H1 (cell line): ENCODE data around the gene FAU. TPM values are rescaled to one million over a fixed set of nuclear protein-coding genes. Genes with fewer than 3 reads are reported as not detected.

ENCODE experiments used
- CTCF ChIA-PET: fragments of 300-600 bp; sonication (Branson Sonifier 250); formaldehyde crosslinking; loops from one replicate; lab custom pipeline; 2021; ENCODE audit not compliant: partially characterized antibody; lab: Charles Lee
- POLR2A ChIA-PET: fragments of 300-600 bp; sonication (Branson Sonifier 250); formaldehyde crosslinking; loops from one replicate; lab custom pipeline; 2021; ENCODE audit warnings: inconsistent platforms; ENCODE audit not compliant: partially characterized antibody; lab: Charles Lee
- DNase-seq, 2 experiments: peaks; one replicate each; pipeline versions ENCODE4 v3.0.0 to v3.0.0-alpha.2; 2010 to 2022; ENCODE audit warnings: low spot score in 2 of 2, low read depth in 1 of 2, mixed read lengths in 1 of 2
- FAIRE-seq: peaks from 2 replicates; lab custom pipeline; 2011; peaks lifted over from hg19 to GRCh38; lab: Jason Lieb, UNC
- H2AFZ ChIP-seq: 2 replicates; pipeline ENCODE4 v1.8.1; 2012; ENCODE audit warnings: low read length, inconsistent platforms
- H2AK5ac ChIP-seq: 2 replicates; pipeline ENCODE4 v1.6.1; 2013; ENCODE audit warnings: low read depth, low read length
- H2BK120ac ChIP-seq: replicated peaks from 2 replicates; pipeline ENCODE3; 2013; ENCODE audit warnings: low read depth, low read length, inconsistent platforms
- H2BK12ac ChIP-seq: 2 replicates; pipeline ENCODE4 v1.6.1; 2013; ENCODE audit warnings: low read depth, low read length
- H2BK15ac ChIP-seq: 2 replicates; pipeline ENCODE4 v1.6.1; 2013; ENCODE audit warnings: low read length
- H2BK20ac ChIP-seq: 2 replicates; pipeline ENCODE4 v1.6.1; 2013; ENCODE audit warnings: low read length
- H2BK5ac ChIP-seq: 2 replicates; pipeline ENCODE4 v1.6.1; 2013; ENCODE audit warnings: low read depth, low read length
- H3K14ac ChIP-seq: 2 replicates; pipeline ENCODE4 v1.6.1; 2013; ENCODE audit warnings: inconsistent platforms; ENCODE audit not compliant: insufficient read length
- H3K18ac ChIP-seq: 2 replicates; pipeline ENCODE4 v1.6.1; 2013; ENCODE audit warnings: low read length; ENCODE audit errors: extremely low read depth
- H3K23ac ChIP-seq: 2 replicates; pipeline ENCODE4 v1.6.1; 2013; ENCODE audit warnings: inconsistent platforms; ENCODE audit not compliant: insufficient read length
- H3K23me2 ChIP-seq: 2 replicates; pipeline ENCODE4 v1.6.1; 2013; ENCODE audit warnings: low read depth, low read length
- H3K27ac ChIP-seq: 2 replicates; pipeline ENCODE4 v1.6.1; 2011; ENCODE audit warnings: low read depth, low read length, inconsistent platforms
- H3K27me3 ChIP-seq, 4 experiments: replicated peaks in 1 of 4; 1 replicate in 1 of 4; 2 replicates in 3 of 4; pipeline versions ENCODE4 v1.6.1 to v1.8.1; 2011 to 2013; ENCODE audit warnings: low read length in 3 of 4, mild to moderate bottlenecking in 3 of 4, inconsistent platforms in 2 of 4, mixed read lengths in 2 of 4, moderate library complexity in 1 of 4; ENCODE audit not compliant: control insufficient read depth in 3 of 4, insufficient read depth in 3 of 4; ENCODE audit errors: extremely low read depth in 1 of 4
- H3K36me3 ChIP-seq, 4 experiments: 2 replicates each; pipeline versions ENCODE4 v1.6.1 to v1.8.1; 2011 to 2013; ENCODE audit warnings: mild to moderate bottlenecking in 4 of 4, low read length in 3 of 4, moderate library complexity in 2 of 4, control low read depth in 1 of 4, inconsistent platforms in 1 of 4; ENCODE audit not compliant: insufficient read depth in 4 of 4, control insufficient read depth in 2 of 4
- H3K4ac ChIP-seq: replicated peaks from 2 replicates; pipeline ENCODE3; 2013; ENCODE audit warnings: low read length, low read depth, mixed read lengths, inconsistent platforms; ENCODE audit not compliant: insufficient read length
- H3K4me1 ChIP-seq, 4 experiments: replicated peaks in 1 of 4; 1 replicate in 1 of 4; 2 replicates in 3 of 4; pipeline versions ENCODE4 v1.6.1 to v1.8.1; 2011 to 2013; ENCODE audit warnings: low read length in 3 of 4, inconsistent platforms in 2 of 4, mixed read lengths in 1 of 4; ENCODE audit not compliant: insufficient read depth in 4 of 4, control insufficient read depth in 3 of 4
- H3K4me2 ChIP-seq, 2 experiments: 2 replicates each; pipeline versions ENCODE4 v1.6.1 to v1.8.1; 2011 to 2013; ENCODE audit warnings: low read depth in 2 of 2, low read length in 2 of 2, control low read depth in 1 of 2, inconsistent platforms in 1 of 2, mild to moderate bottlenecking in 1 of 2; ENCODE audit not compliant: insufficient read depth in 1 of 2
- H3K4me3 ChIP-seq, 4 experiments: fragments of 200-600, 300-600 bp in 1 of 4; sonication (generic), shearing (Covaris generic), sonication (Bioruptor Twin) in 1 of 4; 2 replicates each; pipeline versions ENCODE4 v1.5.1 to v1.8.1; 2011 to 2016; ENCODE audit warnings: low read length in 4 of 4, low read depth in 3 of 4, control low read depth in 2 of 4, inconsistent platforms in 2 of 4, mild to moderate bottlenecking in 2 of 4, mixed read lengths in 1 of 4, moderate library complexity in 1 of 4; ENCODE audit not compliant: insufficient read depth in 2 of 4; ENCODE audit errors: extremely low read depth in 1 of 4
- H3K56ac ChIP-seq: replicated peaks from 2 replicates; pipeline ENCODE3; 2013; ENCODE audit warnings: low read depth, mild to moderate bottlenecking, mixed read lengths, low read length, inconsistent platforms; ENCODE audit not compliant: insufficient read length
- H3K79me1 ChIP-seq: 2 replicates; pipeline ENCODE4 v1.6.1; 2013; ENCODE audit warnings: low read depth, low read length, control low read depth
- H3K79me2 ChIP-seq, 2 experiments: 2 replicates each; pipeline versions ENCODE4 v1.6.1 to v1.8.1; 2012 to 2013; ENCODE audit warnings: low read length in 2 of 2, mild to moderate bottlenecking in 2 of 2, inconsistent platforms in 1 of 2; ENCODE audit not compliant: insufficient read depth in 2 of 2, control insufficient read depth in 1 of 2
- H3K9ac ChIP-seq, 4 experiments: replicated peaks in 1 of 4; 1 replicate in 1 of 4; 2 replicates in 3 of 4; pipeline versions ENCODE4 v1.6.1 to v1.8.1; 2011 to 2013; ENCODE audit warnings: low read depth in 3 of 4, low read length in 3 of 4, control low read depth in 2 of 4, mild to moderate bottlenecking in 2 of 4, moderate library complexity in 2 of 4, inconsistent platforms in 1 of 4; ENCODE audit errors: extremely low read depth in 1 of 4
- H3K9me3 ChIP-seq, 2 experiments: 2 replicates each; pipeline versions ENCODE4 v1.6.1 to v1.8.1; 2012 to 2013; ENCODE audit warnings: mild to moderate bottlenecking in 2 of 2, moderate library complexity in 2 of 2, control low read depth in 1 of 2, inconsistent platforms in 1 of 2, low read depth in 1 of 2, low read length in 1 of 2, mixed read lengths in 1 of 2; ENCODE audit not compliant: insufficient read depth in 2 of 2
- H4K20me1 ChIP-seq, 2 experiments: replicated peaks in 1 of 2; 2 replicates each; pipeline versions ENCODE3 to v1.8.1; 2011 to 2013; ENCODE audit warnings: inconsistent platforms in 2 of 2, low read length in 2 of 2, mild to moderate bottlenecking in 1 of 2; ENCODE audit not compliant: insufficient read depth in 2 of 2, control insufficient read depth in 1 of 2
- H4K5ac ChIP-seq: 2 replicates; pipeline ENCODE4 v1.6.1; 2013; ENCODE audit warnings: low read length, low read depth, mixed read lengths, inconsistent platforms; ENCODE audit not compliant: insufficient read length
- H4K8ac ChIP-seq: 2 replicates; pipeline ENCODE4 v1.8.0; 2013; ENCODE audit warnings: mild to moderate bottlenecking, moderate library complexity, low read length, inconsistent platforms; ENCODE audit not compliant: insufficient read depth; ENCODE audit errors: extremely low read depth
- H4K91ac ChIP-seq: replicated peaks from 2 replicates; pipeline ENCODE3; 2013; ENCODE audit warnings: low read length, mixed read lengths, inconsistent platforms; ENCODE audit not compliant: insufficient read length
- ASH2L ChIP-seq: fragments of 200-600, 300-600 bp; sonication (generic); IDR thresholded peaks from one replicate; pipeline ENCODE4 v1.7.1; 2017; ENCODE audit warnings: low read length
- BACH1 ChIP-seq: IDR thresholded peaks from 2 replicates; pipeline ENCODE4 v1.6.1; 2012; ENCODE audit warnings: low read length, improper control_type of control experiment
- CHD2 ChIP-seq: IDR thresholded peaks from 2 replicates; pipeline ENCODE4 v1.6.1; 2012; ENCODE audit warnings: low read length, improper control_type of control experiment
- POLR2A ChIP-seq, 2 experiments: IDR thresholded peaks; 1 replicate in 1 of 2; 2 replicates in 1 of 2; pipeline ENCODE4 v1.6.1; 2011; ENCODE audit warnings: low read depth in 2 of 2, low read length in 2 of 2, mild to moderate bottlenecking in 2 of 2; ENCODE audit errors: control extremely low read depth in 1 of 2
- RFX5 ChIP-seq: IDR thresholded peaks from 2 replicates; pipeline ENCODE4 v1.6.1; 2011; ENCODE audit warnings: low read depth, low read length, improper control_type of control experiment, borderline replicate concordance
- USF2 ChIP-seq: IDR thresholded peaks from 2 replicates; pipeline ENCODE4 v1.6.1; 2011; ENCODE audit warnings: low read length, improper control_type of control experiment
- WGBS, 2 experiments: shearing (Covaris generic) in 1 of 2; methylation state at CpG; one replicate each; pipeline versions ENCODE4 v1.1.6 to v1.1.7; 2013 to 2015; ENCODE audit warnings: low lambda C conversion rate in 2 of 2, mixed read lengths in 2 of 2, inconsistent platforms in 1 of 2, low coverage in 1 of 2, missing lambda C conversion rate in 1 of 2; ENCODE audit not compliant: insufficient replicate concordance in 2 of 2, insufficient coverage in 1 of 2, insufficient read length in 1 of 2; ENCODE audit errors: extremely low coverage in 1 of 2, missing lambda C conversion rate in 1 of 2; 5-methylcytosine and 5-hydroxymethylcytosine counted together
- polyA plus RNA-seq, 7 experiments: library from polyadenylated mRNA; depleted of rRNA in 3 of 7; stranded (reverse) in 5 of 7; unstranded in 2 of 7; fragments of >200 nt in 5 of 7; fragments of 200-250 nt in 2 of 7; gene quantifications; 1 replicate in 5 of 7; 2 replicates in 1 of 7; 4 replicates in 1 of 7; pipeline versions ENCODE4 v1.2.1 to v1.2.3, GENCODE V29; 2011 to 2013; ENCODE audit warnings: missing spikeins in 2 of 7, mixed read lengths in 2 of 7
- total RNA-seq: library from RNA; stranded (reverse); fragmentation: NEBNext Ultra II Directional; extraction: Animal tissue kit (Norgen Biotek cat#: 25700); gene quantifications from 2 replicates; pipeline ENCODE4 v1.2.1, GENCODE V29; 2021

The FAU gene
- total and polyA plus RNA-seq, 2 of the 8 experiments (the other 6 are each of a cell fraction or from before 2014, with no cell fraction given): 826 to 896 TPM

DNA sequence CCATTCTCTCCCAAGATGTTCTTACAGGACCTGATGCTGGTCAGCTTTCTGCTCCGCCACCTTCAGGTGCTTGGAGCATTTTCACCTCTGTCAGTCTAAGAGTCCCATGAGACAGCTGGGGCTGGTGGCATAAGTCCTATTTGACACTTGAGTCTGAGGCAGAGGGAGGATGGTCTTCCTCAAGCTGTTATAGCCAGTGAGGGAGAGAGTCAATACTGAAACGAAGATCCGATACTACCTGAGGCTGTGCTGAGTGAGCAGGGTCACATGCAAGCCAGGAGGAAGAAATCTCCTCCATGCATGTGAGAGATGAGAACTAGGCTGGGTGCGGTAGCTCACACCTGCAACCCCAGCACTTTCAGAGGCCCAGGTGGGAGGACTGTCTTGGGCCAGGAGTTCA lies 32.3 kb downstream of the FAU start:
- peaks cover 0 to 3% (median 1%) of the 10 kb centered on the region in 4 experiments; a peak in 4 of 7 replicates for H3K4me1 ChIP-seq
- H3K27ac ChIP-seq: no peak overlapping the region
- DNase-seq (no peak), FAIRE-seq (no peak)
- WGBS, 2 experiments: 85% methylated on average over 4 of the region's 4 CpGs; no CpG with 5 or more reads in 1 of the 2 experiments
- H3K56ac ChIP-seq: no peak overlapping the region
- no peak overlapping the region for H2BK12ac ChIP-seq
- ChIA-PET POLR2A (interaction anchor here (1.1 to 16.8 kb wide), 6 partner anchors 8 to 47 kb away, joined by 3 to 230 read pairs (median 28); partner anchors contain the start of genes CDCA5, FAU, MRPL49 and TM7SF2), CTCF (interaction anchor here (1.2 to 2.2 kb wide), 6 partner anchors 12 to 91 kb away, joined by 3 to 9 read pairs (median 4); partner anchors contain the start of gene TM7SF2)
- no peak overlapping the region for H2BK5ac ChIP-seq
- no peak overlapping the region for H3K4ac ChIP-seq
- H3K4me3 ChIP-seq: no peak overlapping the region
- no peak overlapping the region for H3K23ac ChIP-seq
- no peak overlapping the region for H3K18ac ChIP-seq
- peaks cover 13% of the 10 kb centered on the region; the same call in 1 of the 2 replicates for H3K79me1 ChIP-seq
- no peak overlapping the region for H4K8ac ChIP-seq
- H3K36me3 ChIP-seq: peaks cover 2 to 14% (median 11%) of the 10 kb centered on the region in 4 experiments; a peak in 6 of 8 replicates
- H2AK5ac ChIP-seq: no peak overlapping the region
- no peak overlapping the region for H2BK15ac ChIP-seq
- H3K23me2 ChIP-seq: peaks cover under 1% of the 10 kb centered on the region
- no peak overlapping the region for H2AFZ ChIP-seq
- no peak overlapping the region for H3K14ac ChIP-seq
- H3K9ac ChIP-seq: no peak overlapping the region
- no peak overlapping the region for H2BK120ac ChIP-seq
- TF ChIP-seq USF2 (no peak), ASH2L (no peak), BACH1 (no peak), CHD2 (no peak), RFX5 (no peak), POLR2A (IDR thresholded peaks at IDR 0.05; ENCODE audit: control extremely low read depth in 1 of 2, low read depth in 2 of 2, low read length in 2 of 2) (no peak)
- TF ChIP-seq, all 59 proteins: peak for 0
- Histone ChIP-seq H4K5ac (no peak overlapping the region), H4K91ac (no peak overlapping the region), H3K79me2 (peaks cover 0 to 4% of the 10 kb centered on the region in 2 experiments; a peak in 1 of 4 replicates), H2BK20ac (no peak overlapping the region), H3K27me3 (no peaks in the 10 kb centered on the region), H4K20me1 (no peaks in the 10 kb centered on the region), H3K9me3 (no peaks in the 10 kb centered on the region), H3K4me2 (no peak overlapping the region)
